ENCODE results near the gene CYP3A7. TPM values are rescaled to one million over a fixed set of nuclear protein-coding genes. Genes with fewer than 3 reads are reported as not detected.
A peak's percentile ranks its signal among the peaks of the same experiment; 100 is the strongest.

CYP3A7 gene
- total and polyA plus RNA-seq, 9 of the 15 experiments (the other 6 are each of a cell fraction or from before 2014, with no cell fraction given), result 0.20 TPM; not detected in 8

GRCh38 chr7:99665312-99666012 lies 69.5 kb downstream of the CYP3A7 start (continued):
- TF ChIP-seq, protein P1, sequence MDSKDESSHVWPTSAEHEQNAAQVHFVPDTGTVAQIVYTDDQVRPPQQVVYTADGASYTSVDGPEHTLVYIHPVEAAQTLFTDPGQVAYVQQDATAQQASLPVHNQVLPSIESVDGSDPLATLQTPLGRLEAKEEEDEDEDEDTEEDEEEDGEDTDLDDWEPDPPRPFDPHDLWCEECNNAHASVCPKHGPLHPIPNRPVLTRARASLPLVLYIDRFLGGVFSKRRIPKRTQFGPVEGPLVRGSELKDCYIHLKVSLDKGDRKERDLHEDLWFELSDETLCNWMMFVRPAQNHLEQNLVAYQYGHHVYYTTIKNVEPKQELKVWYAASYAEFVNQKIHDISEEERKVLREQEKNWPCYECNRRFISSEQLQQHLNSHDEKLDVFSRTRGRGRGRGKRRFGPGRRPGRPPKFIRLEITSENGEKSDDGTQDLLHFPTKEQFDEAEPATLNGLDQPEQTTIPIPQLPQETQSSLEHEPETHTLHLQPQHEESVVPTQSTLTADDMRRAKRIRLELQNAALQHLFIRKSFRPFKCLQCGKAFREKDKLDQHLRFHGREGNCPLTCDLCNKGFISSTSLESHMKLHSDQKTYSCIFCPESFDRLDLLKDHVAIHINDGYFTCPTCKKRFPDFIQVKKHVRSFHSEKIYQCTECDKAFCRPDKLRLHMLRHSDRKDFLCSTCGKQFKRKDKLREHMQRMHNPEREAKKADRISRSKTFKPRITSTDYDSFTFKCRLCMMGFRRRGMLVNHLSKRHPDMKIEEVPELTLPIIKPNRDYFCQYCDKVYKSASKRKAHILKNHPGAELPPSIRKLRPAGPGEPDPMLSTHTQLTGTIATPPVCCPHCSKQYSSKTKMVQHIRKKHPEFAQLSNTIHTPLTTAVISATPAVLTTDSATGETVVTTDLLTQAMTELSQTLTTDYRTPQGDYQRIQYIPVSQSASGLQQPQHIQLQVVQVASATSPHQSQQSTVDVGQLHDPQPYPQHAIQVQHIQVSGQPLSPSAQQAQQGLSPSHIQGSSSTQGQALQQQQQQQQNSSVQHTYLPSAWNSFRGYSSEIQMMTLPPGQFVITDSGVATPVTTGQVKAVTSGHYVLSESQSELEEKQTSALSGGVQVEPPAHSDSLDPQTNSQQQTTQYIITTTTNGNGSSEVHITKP (IDR thresholded peaks at IDR 0.05; ENCODE audit: partially characterized antibody), result peak; percentile 29
- TF ChIP-seq E4F1 (CRISPR knock-in tag; IDR thresholded peaks at IDR 0.05; ENCODE audit: borderline replicate concordance) (no peak), PHTF2 (CRISPR knock-in tag; IDR thresholded peaks at IDR 0.05) (no peak), SMAD1 (IDR thresholded peaks at IDR 0.05; ENCODE audit: low read depth, low read length, partially characterized antibody) (no peak), SMARCC2 (IDR thresholded peaks at IDR 0.05; ENCODE audit: low read depth) (peak; percentile 98), SIRT6 (IDR thresholded peaks at IDR 0.05; ENCODE audit: low read depth, low read length) (no peak), GATAD2B (IDR thresholded peaks at IDR 0.05; ENCODE audit: borderline replicate concordance) (peak; percentile 91), TAF1 (IDR thresholded peaks at IDR 0.05; ENCODE audit: control insufficient read depth, extremely low read depth, insufficient read depth, low read length, severe bottlenecking) (peak; percentile 55), SNRNP70 (optimal IDR thresholded peaks at IDR 0.05; ENCODE audit: low read depth, low read length) (no peak), BMI1 (IDR thresholded peaks at IDR 0.05; ENCODE audit: low read length) (no peak), YBX1 (IDR thresholded peaks at IDR 0.05) (no peak), DNMT1 (IDR thresholded peaks at IDR 0.05) (no peak), NKRF (IDR thresholded peaks at IDR 0.05; ENCODE audit: borderline replicate concordance) (no peak), ZNF583 (CRISPR knock-in tag; IDR thresholded peaks at IDR 0.05) (no peak), POLR2B (IDR thresholded peaks at IDR 0.05; ENCODE audit: low read depth, partially characterized antibody) (no peak), ZNF717 (CRISPR knock-in tag; IDR thresholded peaks at IDR 0.05) (no peak), FOSL1 (tag; conservative IDR thresholded peaks at IDR 0.05) (peak; percentile 90), POLR3G (IDR thresholded peaks at IDR 0.05; ENCODE audit: extremely low read depth, insufficient read length, insufficient replicate concordance) (no peak)
- TF ChIP-seq, protein P2, sequence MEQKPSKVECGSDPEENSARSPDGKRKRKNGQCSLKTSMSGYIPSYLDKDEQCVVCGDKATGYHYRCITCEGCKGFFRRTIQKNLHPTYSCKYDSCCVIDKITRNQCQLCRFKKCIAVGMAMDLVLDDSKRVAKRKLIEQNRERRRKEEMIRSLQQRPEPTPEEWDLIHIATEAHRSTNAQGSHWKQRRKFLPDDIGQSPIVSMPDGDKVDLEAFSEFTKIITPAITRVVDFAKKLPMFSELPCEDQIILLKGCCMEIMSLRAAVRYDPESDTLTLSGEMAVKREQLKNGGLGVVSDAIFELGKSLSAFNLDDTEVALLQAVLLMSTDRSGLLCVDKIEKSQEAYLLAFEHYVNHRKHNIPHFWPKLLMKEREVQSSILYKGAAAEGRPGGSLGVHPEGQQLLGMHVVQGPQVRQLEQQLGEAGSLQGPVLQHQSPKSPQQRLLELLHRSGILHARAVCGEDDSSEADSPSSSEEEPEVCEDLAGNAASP (IDR thresholded peaks at IDR 0.05), result no peak
